ENCODE measurements around the gene SYTL1.
"Not testable (repeated sequence)": the region's sequence is repeated elsewhere in the genome, so short reads cannot be mapped to it uniquely, and the experiment has no call there.

SYTL1 gene

GRCh38 chr1:27377760-27378495, 36.1 kb downstream of the SYTL1 start:
- H3K27me3 Mint-ChIP-seq: peaks cover 23% of the 10 kb centered on the region
- no peak overlapping the region for H3K4me3 Mint-ChIP-seq
- H3K27ac Mint-ChIP-seq: no peak overlapping the region
- no peak for ATAC-seq
- no peaks in the 10 kb centered on the region for H3K4me1 Mint-ChIP-seq
- no peaks in the 10 kb centered on the region for H3K9me3 Mint-ChIP-seq
- DNase-seq: no peak

GRCh38 chr1:27379564-27380122, 37.8 kb downstream of the SYTL1 start:
- no peak for DNase-seq
- Mint-ChIP-seq H3K4me1 (no peaks in the 10 kb centered on the region), H3K27me3 (peaks cover 24% of the 10 kb centered on the region), H3K4me3 (no peak overlapping the region), H3K9me3 (no peaks in the 10 kb centered on the region), H3K27ac (no peak overlapping the region)
- no peak for ATAC-seq

DNA sequence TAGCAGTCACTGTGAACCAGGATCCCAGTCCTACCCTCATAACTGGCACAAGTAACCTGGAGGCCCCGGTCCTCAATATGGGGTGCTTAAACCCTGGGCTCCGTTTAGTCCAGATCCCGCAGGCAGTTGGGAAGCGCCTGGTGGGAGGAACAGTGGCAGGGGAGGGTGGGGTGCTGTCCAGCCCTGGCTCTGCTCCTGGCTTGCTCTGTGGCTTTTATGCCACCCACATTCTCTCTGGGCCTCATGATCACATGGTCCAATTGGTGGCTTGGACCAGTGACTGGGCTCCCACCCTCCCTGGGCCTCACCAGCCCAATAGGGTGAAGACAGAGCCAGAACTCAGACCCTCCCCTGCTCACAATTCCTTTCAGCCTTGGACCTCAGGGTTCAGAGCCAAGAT, 38.4 kb downstream of the SYTL1 start:
- H3K4me1 Mint-ChIP-seq: no peaks in the 10 kb centered on the region
- no peak overlapping the region for H3K27ac Mint-ChIP-seq
- DNase-seq: no peak
- ATAC-seq: no peak
- no peak overlapping the region for H3K4me3 Mint-ChIP-seq
- peaks cover 24% of the 10 kb centered on the region for H3K27me3 Mint-ChIP-seq
- H3K9me3 Mint-ChIP-seq: no peaks in the 10 kb centered on the region

DNA sequence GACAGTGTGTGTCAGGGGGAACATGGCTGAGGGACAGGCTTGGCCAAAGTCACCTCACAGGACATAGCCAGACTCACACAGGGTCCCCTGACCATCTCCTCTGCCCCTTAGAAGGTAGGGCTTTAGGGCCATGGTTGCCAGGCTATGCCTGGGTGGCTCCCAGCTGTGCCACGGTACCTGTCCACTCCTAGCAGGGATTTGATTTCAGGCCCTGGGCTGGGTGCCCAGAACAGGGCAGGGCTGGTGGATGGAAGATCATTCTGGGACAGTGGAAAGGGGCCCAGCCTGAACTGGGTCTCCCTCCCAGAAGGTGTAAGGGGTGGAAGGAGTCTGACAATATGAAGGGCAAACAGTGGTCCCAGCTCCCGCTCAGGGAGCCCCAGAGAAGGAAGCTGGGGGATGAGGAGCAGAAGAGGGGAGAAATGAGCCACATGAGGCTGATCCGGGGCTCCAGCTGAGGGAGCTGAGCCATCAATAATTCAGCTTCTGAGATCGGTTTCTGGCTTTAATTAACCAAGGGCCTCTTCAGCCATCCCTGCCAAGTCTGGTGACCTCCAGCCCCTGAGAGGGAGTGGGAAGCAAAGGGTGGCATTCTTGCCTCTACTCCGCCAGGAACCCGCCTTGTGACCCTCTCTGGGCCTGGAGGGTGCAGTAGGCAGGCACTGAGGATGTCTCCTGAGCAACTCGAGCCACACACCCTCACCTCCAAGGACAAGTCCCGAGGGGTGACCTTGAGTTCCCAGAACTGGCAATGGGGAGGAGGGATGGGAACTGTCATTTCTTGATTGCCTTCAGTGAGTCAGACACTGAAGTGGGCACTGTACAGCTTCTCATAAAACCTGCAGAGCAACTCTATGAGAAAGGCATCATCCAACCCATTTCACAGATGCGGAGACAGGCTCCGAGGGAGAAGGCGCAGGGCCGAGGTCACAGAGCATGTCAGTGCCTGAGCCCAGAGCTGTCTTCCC, 39.2 kb downstream of the SYTL1 start:
- DNase-seq (no peak), ATAC-seq (no peak)
- no peaks in the 10 kb centered on the region for H3K9me3 Mint-ChIP-seq
- H3K4me1 Mint-ChIP-seq: no peaks in the 10 kb centered on the region
- peaks cover 24% of the 10 kb centered on the region for H3K27me3 Mint-ChIP-seq
- peak overlapping the region in 1 of 2 donors; percentile 66 for H3K27ac Mint-ChIP-seq
- H3K4me3 Mint-ChIP-seq: no peak overlapping the region

GRCh38 chr1:27381969-27382762, 40.3 kb downstream of the SYTL1 start:
- Mint-ChIP-seq H3K4me1 (no peaks in the 10 kb centered on the region), H3K9me3 (no peaks in the 10 kb centered on the region), H3K27ac (no peak overlapping the region), H3K27me3 (peaks cover 24% of the 10 kb centered on the region), H3K4me3 (no peak overlapping the region)
- no peak for DNase-seq
- ATAC-seq: peak; percentile 26

DNA sequence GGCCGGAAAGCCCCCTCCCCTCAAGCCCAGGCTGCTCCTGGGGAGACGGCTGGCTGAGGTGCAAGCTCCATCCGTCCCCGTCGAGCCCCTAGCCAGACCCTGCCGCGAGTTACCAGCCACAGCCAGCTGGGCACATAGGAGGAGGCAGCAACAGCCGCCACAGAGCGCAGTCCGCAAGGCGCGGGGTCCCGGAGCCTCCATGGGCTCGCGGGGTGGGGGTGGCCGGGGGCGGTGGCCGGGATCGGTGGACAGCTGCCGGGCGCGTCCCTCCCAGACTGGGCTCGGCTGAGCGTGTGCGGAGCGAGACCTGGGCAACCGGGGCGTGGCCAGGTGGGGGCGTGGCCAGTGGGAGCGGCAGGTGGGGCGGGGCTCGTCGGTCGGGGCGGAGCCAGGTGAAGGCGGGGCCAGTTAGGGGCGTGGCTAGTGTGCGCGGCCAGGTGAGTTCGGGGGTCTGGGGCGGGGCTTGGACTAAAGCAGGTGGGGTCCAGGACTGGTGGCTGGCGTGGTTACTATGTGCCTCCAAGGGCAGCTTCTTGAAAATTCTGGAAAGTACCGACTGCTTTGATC, 41.3 kb downstream of the SYTL1 start, which contains the start of gene CD164L2:
TSS of gene CD164L2 (minus strand) at position 295 of the 567 bp plus-strand sequence. CDS start at position 201, 94 bp downstream.
- Mint-ChIP-seq H3K27ac (no peak within 1 kb of the TSS), H3K9me3 (no peaks in the 10 kb centered on the region), H3K4me3 (no peak within 1 kb of the TSS), H3K27me3 (peaks cover 24% of the 10 kb centered on the region), H3K4me1 (no peaks in the 10 kb centered on the region)
- no peak for DNase-seq
- ATAC-seq: peak; percentile 27

DNA sequence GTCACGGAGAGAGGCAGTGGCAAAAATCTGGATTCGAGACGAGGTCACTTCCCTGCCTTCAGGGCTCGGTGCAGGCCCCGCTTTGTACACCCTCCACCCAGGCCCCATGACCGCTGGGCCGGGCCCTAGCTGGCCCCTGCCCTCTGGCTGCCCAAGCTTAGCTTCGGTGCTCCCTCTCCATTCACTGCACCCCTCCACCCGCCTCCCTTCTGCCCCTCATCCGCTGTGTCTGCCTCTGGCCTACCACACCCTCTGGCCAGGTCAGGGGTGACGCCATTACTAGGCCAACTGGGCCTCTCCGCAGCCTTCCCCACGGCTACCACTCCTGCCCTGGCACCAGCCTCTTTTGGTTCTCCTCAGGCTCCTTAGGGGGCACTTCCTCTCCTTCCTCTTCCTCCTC, 41.8 kb downstream of the SYTL1 start:
- Mint-ChIP-seq H3K4me1 (no peaks in the 10 kb centered on the region), H3K9me3 (no peaks in the 10 kb centered on the region), H3K4me3 (no peak overlapping the region), H3K27me3 (peaks cover 24% of the 10 kb centered on the region), H3K27ac (no peak overlapping the region)
- DNase-seq: no peak
- ATAC-seq: no peak

DNA sequence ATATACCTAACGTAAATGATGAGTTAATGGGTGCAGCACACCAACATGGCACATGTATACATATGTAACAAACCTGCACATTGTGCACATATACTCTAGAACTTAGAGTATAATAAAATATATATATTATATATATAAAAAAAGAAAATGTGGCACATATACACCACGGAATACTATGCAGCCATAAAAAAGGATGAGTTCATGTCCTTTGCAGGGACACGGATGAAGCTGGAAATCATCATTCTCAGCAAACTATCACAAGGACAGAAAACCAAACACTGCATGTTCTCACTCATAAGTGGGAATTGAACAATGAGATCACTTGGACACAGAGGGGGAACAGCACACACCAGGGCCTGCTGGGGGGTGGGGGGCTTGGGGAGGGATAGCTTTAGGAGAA, 43.0 kb downstream of the SYTL1 start:
- ATAC-seq, H3K9me3 Mint-ChIP-seq, DNase-seq, H3K4me3 Mint-ChIP-seq, H3K27ac Mint-ChIP-seq, H3K4me1 Mint-ChIP-seq: not testable (repeated sequence)
- peaks cover 24% of the 10 kb centered on the region for H3K27me3 Mint-ChIP-seq

GRCh38 chr1:27388337-27389005, 46.6 kb downstream of the SYTL1 start:
- Mint-ChIP-seq H3K9me3 (no peaks in the 10 kb centered on the region), H3K4me3 (no peak overlapping the region), H3K27me3 (no peaks in the 10 kb centered on the region), H3K27ac (peak overlapping the region in 1 of 2 donors; percentile 28), H3K4me1 (peaks cover 26% of the 10 kb centered on the region)
- ATAC-seq: no peak
- peak; percentile 68 to 70 for DNase-seq

DNA sequence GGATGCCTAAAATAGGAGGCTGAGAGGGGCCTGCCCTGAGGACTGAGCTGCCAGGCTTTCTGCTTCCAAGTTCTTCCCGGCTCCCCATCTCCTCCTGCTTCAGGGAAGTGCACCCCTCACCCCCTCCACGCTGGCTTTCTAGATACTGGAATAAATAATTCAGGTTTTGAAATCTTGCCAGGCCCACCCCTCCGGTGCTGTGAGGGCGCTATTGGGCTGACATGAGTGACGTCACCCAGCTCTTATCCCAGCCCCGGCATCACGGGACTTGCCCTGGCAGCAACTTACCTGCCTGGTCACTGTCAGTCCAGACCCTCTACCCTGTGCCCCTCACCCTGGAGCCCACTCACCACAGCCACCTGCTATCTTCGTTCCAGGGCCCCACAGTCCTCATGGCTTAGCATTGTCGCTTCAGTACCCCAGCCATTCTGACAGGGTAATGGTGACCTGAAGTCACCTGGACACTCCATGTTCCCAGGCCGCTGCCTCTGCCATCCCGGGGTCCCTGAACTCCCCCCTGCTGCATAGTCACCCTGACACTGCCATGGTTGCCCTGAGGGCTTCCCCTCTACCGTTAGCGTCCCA, 49.8 kb downstream of the SYTL1 start:
- Mint-ChIP-seq H3K4me1 (peaks cover 35% of the 10 kb centered on the region), H3K27ac (peak overlapping the region; percentile 27 to 84), H3K4me3 (peak overlapping the region; percentile 89 to 91), H3K27me3 (no peaks in the 10 kb centered on the region), H3K9me3 (no peaks in the 10 kb centered on the region)
- ATAC-seq (no peak), DNase-seq (peak; percentile 29 to 50)

DNA sequence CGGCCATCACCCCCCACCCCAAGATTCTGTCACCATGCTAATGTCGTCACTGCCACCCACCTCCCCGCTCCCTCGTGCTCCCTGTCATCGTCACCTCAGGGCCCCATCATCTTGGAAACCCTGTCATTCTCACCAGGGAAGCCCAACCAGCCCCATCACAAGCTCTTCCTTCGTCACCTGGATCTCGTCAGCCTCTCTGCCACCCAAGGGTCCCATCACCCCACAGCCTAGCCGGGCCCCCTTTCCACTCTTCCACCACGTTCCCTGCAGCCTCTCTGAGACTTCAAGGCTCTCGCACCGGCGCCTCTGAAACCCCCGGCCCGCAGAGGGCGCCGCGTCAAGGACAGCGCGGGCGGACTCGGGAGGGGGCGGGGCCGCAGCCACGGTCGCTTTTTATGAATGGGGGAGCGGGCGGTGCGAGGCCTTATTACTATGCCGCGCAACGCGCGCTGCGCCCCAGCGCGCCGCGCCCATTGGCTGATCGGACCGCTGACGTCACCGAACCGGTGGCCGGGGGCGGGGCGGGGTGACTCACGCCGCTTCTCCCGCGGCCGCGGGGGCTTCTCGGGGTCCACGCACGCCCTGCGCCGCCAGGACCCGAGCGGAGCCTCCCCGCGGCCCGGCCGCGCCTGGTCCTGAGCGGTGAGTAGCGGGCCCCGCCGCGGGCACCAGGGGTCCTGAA, 50.4 kb downstream of the SYTL1 start, which contains the start of gene GPR3:
TSS of gene GPR3 (plus strand) at position 527 of the 682 bp plus-strand sequence. CDS start 1,177 bp downstream, outside the sequence.
- ATAC-seq: peak; percentile 94
- Mint-ChIP-seq H3K4me1 (peaks cover 35% of the 10 kb centered on the region), H3K9me3 (no peaks in the 10 kb centered on the region), H3K27me3 (no peaks in the 10 kb centered on the region), H3K27ac (peak within 1 kb of the TSS; percentile 84 to 91), H3K4me3 (peak within 1 kb of the TSS; percentile 89 to 91)
- DNase-seq: peak; percentile 92

DNA sequence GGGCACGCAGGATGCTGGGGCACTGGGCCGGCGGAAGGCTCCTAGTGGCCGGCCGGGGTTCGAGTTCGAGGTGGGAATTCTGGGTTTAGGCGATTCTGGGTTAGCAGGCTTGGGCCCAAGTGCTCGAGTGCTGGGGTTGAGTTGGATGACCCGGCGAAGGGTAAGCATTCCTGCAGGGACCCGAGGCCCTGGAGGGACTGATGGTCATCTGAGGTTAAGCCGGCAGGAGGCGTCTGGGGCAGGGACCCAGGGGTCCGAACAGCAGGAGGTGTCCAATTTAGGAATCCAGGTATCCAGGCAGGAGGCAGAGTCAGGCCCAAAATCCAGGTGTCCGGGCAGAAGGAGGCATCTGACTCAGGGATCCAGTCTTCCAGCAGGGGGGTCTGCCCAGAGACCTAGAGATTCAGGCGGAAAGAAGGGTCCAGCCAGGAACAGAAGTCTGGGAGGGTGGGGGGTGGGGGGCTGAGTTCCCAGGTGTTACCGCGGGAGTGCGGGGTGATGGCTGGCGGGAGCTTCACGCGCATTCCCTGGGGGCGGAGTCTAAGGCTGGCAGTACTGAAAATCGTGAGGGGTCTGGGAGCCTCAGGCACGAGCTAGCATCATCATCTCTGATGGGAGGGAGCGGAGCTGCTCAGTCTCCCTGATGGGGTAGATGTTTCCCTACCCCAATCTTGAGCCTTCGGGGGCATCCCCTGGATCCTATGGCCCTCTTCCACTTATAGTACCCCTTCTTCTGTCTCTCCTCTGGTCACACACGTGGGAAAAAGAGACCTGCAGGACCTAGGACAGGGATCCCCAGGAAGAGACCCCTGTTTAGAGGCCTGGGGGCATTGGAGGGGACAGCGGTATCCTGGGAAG, 51.2 kb downstream of the SYTL1 start:
- peak; percentile 1 for ATAC-seq
- H3K9me3 Mint-ChIP-seq: no peaks in the 10 kb centered on the region
- no peaks in the 10 kb centered on the region for H3K27me3 Mint-ChIP-seq
- H3K4me3 Mint-ChIP-seq: peak overlapping the region; percentile 82 to 91
- no peak for DNase-seq
- peaks cover 35% of the 10 kb centered on the region for H3K4me1 Mint-ChIP-seq
- peak overlapping the region; percentile 51 to 77 for H3K27ac Mint-ChIP-seq

Measured in stimulated activated naive CD8-positive, alpha-beta T cell treated with anti-CD3 and anti-CD28 coated beads, Interleukin-15, amount 100 ng/mL, for 72 hours (primary cell).